ENCODE results near the gene EEF1AKMT2.
"Not testable (repeated sequence)": the region's sequence is repeated elsewhere in the genome, so short reads cannot be mapped to it uniquely, and the experiment has no call there.

Gene EEF1AKMT2

DNA sequence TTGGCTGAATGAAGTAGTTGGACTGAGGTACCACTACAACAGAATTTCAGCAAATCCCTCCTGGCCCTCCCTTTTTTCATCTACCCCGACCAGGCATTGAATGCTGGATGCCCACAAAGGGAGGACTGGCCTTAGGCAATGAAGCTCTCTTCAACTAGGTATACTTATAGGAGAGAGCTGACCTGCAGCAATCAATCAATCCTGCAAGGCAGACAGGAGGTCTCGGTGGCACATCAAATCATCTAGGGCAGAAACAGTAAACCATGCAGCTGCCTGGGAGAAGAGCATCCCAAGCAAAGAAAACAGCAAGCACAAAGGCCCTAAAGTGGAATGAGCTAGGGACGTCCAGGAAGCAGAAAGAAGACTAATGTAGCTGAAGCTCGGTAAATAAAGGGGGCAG lies 7.5 kb upstream of the EEF1AKMT2 start:
- TF ChIP-seq JUND (IDR thresholded peaks at IDR 0.05; ENCODE audit: low read depth): no peak
- no peak for DNase-seq (ENCODE audit: low read depth in 1 of 2, low spot score in 1 of 2)
- in situ Hi-C loops (cut with HindIII; ENCODE audit: low pct_unique_long_range_greater_than_20kb, low sequenced_read_pairs): no loop called here

- DNase-seq (ENCODE audit: low read depth in 1 of 2, low spot score in 1 of 2): no peak
- in situ Hi-C loops (cut with HindIII; ENCODE audit: low pct_unique_long_range_greater_than_20kb, low sequenced_read_pairs): no loop called here
- TF ChIP-seq JUND (IDR thresholded peaks at IDR 0.05; ENCODE audit: low read depth): no peak
These were observed 7.1 kb upstream of the EEF1AKMT2 start for GRCh38 chr10:124798781-124799180.

- no peak for DNase-seq (ENCODE audit: low read depth in 1 of 2, low spot score in 1 of 2)
- in situ Hi-C loops (cut with HindIII; ENCODE audit: low pct_unique_long_range_greater_than_20kb, low sequenced_read_pairs): no loop called here
- TF ChIP-seq JUND (IDR thresholded peaks at IDR 0.05; ENCODE audit: low read depth): no peak
These were observed 6.7 kb upstream of the EEF1AKMT2 start for GRCh38 chr10:124798364-124798763.

DNA sequence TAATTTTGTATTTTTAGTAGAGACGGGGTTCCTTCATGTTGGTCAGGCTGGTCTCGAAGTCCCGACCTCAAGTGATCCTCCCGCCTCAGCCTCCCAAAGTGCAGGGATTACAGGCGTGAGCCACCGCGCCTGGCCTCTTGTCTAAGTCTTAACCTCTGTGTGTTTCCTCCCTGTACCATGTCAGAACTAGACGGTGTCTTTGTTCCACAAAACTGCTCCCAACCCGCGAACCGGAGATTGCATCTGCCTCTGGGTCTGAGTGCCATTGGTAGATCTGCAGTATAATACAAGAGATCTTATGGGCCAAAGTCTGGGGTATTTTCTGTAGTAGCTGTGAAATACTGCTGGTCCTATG lies 1.3 kb upstream of the EEF1AKMT2 start:
- no peak for TF ChIP-seq JUND (IDR thresholded peaks at IDR 0.05; ENCODE audit: low read depth)
- in situ Hi-C loops (cut with HindIII; ENCODE audit: low pct_unique_long_range_greater_than_20kb, low sequenced_read_pairs): no loop called here
- DNase-seq (ENCODE audit: low read depth in 1 of 2, low spot score in 1 of 2): no peak

- DNase-seq (ENCODE audit: low read depth in 1 of 2, low spot score in 1 of 2); in situ Hi-C loops (cut with HindIII; ENCODE audit: low pct_unique_long_range_greater_than_20kb, low sequenced_read_pairs): not testable (repeated sequence)
These were observed 8.8 kb downstream of the EEF1AKMT2 start for GRCh38 chr10:124782900-124783299.

DNA sequence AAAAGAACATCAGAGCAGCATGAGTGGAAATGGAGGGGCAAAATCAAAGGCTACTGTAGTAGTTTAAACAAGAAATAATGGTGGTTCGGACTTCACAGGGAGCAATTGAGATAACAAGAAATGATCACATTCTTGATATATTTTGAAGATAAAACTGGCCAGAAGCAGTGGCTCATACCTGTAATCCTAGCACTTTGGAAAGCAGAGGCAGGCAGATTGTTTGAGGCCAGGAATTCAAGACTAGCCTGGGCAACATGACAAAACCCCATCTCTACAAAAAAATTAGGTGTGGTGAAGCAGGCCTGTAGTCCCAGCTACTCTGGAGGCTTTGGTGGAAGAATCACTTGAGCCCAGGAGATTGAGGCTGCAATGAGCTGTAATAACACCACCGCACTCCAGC lies 22.9 kb downstream of the EEF1AKMT2 start:
- in situ Hi-C loops (cut with HindIII; ENCODE audit: low pct_unique_long_range_greater_than_20kb, low sequenced_read_pairs): no loop called here
- no peak for TF ChIP-seq JUND (IDR thresholded peaks at IDR 0.05; ENCODE audit: low read depth)

DNA sequence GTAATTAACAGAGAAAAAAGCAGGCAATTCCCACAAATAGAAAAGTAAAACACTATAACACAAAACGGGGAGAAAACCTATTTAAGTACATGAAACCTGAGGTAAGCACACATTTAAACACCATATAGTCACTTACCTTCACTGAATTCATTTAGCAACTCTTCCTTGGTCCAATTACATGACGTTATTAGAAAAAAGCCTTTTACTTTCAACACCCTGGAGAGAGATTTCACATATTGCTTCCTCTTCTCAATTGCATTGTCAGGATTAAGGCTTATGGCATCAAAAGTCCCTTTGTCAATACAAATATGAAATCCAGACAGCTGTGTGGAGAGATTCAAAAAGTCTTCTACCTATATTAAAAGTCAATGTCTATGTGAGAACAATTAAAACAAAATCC lies 26.4 kb downstream of the EEF1AKMT2 start:
- no peak for DNase-seq (ENCODE audit: low read depth in 1 of 2, low spot score in 1 of 2)
- TF ChIP-seq JUND (IDR thresholded peaks at IDR 0.05; ENCODE audit: low read depth): no peak
- in situ Hi-C loops (cut with HindIII; ENCODE audit: low pct_unique_long_range_greater_than_20kb, low sequenced_read_pairs): no loop called here

More for the DNA sequence above, 22.9 kb downstream of the EEF1AKMT2 start:
- no peak for DNase-seq (ENCODE audit: low read depth in 1 of 2, low spot score in 1 of 2)

DNA sequence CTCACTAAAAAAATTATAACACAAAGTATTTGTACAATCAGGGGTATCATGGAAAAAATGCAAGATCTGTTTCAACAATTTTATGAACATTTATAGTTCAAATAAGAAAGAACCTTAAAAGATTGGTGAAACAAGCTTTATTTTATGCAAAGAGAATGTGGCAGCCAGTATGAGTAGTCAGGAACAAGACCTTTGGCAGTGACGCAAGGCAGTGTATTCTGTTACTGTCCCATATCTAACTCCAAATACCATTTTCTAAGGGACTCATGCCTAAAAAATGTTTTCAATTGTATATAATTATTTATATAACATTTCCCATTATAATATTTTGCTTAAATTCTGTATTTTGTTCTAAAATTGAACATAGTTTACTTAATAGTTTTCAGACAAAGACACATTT lies 28.4 kb downstream of the EEF1AKMT2 start:
- no peak for TF ChIP-seq JUND (IDR thresholded peaks at IDR 0.05; ENCODE audit: low read depth)
- DNase-seq (ENCODE audit: low read depth in 1 of 2, low spot score in 1 of 2): no peak
- in situ Hi-C loops (cut with HindIII; ENCODE audit: low pct_unique_long_range_greater_than_20kb, low sequenced_read_pairs): no loop called here

- in situ Hi-C loops (cut with HindIII; ENCODE audit: low pct_unique_long_range_greater_than_20kb, low sequenced_read_pairs): no loop called here
- no peak for TF ChIP-seq JUND (IDR thresholded peaks at IDR 0.05; ENCODE audit: low read depth)
- DNase-seq (ENCODE audit: low read depth in 1 of 2, low spot score in 1 of 2): no peak
These were observed 29.4 kb downstream of the EEF1AKMT2 start for GRCh38 chr10:124762281-124762680.

DNA sequence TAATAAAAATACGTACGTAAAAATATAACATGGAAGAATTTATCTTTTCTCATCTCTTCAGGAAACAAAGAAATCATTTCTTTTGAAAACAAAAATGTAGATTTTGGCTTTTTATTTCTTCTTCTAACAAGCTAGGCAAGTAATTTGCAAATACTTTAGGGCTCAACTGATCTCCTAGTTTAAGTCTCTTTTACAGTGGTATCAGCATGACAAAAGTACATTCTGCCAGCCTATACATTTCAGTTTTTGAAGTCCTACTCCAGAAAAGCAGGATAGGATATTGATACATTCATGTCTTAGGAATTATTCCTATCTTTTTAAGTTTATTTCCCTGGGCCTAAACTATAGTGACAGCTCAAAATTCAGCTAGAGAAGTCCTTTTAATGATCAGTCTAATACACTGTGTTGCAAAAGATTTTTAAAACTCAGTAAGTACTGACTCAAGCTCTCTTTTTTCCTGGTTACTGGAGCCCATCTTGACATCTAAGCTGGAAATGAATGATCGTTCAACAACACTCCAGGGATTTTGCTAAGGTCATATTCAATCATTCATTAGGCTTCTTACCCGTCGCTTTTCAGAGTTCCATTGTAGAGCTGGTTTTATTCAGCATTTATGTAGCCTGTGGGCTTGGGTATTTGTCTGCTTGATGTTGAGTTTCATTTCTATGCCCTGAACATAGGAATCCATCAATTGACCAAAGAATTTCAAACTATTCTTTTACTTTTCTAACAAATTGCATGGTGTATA lies 35.4 kb downstream of the EEF1AKMT2 start:
- TF ChIP-seq JUND (IDR thresholded peaks at IDR 0.05; ENCODE audit: low read depth): no peak
- DNase-seq (ENCODE audit: low read depth in 1 of 2, low spot score in 1 of 2): no peak
- in situ Hi-C loops (cut with HindIII; ENCODE audit: low pct_unique_long_range_greater_than_20kb, low sequenced_read_pairs): no loop called here

GRCh38 chr10:124755581-124755980 lies 36.1 kb downstream of the EEF1AKMT2 start:
- no peak for TF ChIP-seq JUND (IDR thresholded peaks at IDR 0.05; ENCODE audit: low read depth)
- DNase-seq (ENCODE audit: low read depth in 1 of 2, low spot score in 1 of 2): no peak
- in situ Hi-C loops (cut with HindIII; ENCODE audit: low pct_unique_long_range_greater_than_20kb, low sequenced_read_pairs): no loop called here

DNA sequence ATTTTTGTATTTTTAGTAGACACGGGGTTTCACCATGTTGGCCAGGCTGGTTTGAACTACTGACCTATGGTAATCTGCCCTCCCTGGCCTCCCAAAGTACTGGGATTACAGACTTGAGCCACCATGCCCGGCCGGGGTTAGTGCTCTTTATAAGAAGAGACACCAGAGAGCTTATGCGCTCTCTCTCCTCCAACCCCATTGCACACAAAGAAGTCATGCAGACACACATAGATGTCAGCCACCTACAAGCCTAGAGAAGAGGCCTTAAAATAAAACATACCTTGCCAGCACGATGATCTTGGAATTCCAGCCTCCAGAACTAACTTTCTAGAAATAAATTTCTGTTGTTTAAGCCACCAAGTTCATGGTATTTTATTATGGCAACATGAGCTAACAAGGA lies 37.5 kb downstream of the EEF1AKMT2 start:
- in situ Hi-C loops (cut with HindIII; ENCODE audit: low pct_unique_long_range_greater_than_20kb, low sequenced_read_pairs): no loop called here
- TF ChIP-seq JUND (IDR thresholded peaks at IDR 0.05; ENCODE audit: low read depth): no peak
- no peak for DNase-seq (ENCODE audit: low read depth in 1 of 2, low spot score in 1 of 2)

DNA sequence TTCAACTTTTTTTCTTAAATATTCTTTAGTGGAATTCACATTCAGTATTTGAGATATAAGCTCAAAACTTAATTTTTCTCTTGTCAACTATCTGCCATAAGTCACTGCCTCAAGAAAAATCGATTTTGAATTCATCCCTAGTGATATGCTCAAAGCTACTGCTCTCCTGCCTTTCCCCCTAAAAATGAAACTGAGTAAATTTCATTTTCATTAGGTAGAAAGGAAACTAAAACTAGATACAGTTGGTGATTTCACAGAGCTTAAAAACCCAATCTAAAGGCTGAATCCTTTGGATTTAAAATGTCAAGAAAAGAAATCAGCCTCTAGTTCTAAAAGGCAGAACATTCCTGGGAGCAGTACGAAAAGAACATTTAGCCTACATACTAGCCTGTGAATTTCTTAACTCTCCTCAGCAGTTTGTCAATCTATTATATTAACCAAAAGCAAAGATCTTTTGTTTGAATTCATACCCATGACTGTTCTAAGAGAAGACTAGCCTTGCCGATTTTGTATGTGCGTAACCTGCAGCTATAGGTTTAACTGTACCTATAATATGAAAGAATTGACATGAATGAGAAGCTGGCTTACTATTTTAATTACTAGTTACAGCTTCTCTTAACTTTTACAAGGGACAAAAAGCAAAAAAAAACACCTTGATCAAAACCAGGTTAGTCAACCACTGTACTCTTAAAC lies 42.6 kb downstream of the EEF1AKMT2 start:
- in situ Hi-C loops (cut with HindIII; ENCODE audit: low pct_unique_long_range_greater_than_20kb, low sequenced_read_pairs): no loop called here
- DNase-seq (ENCODE audit: low read depth in 1 of 2, low spot score in 1 of 2): no peak
- TF ChIP-seq JUND (IDR thresholded peaks at IDR 0.05; ENCODE audit: low read depth): no peak
